Stimulated activated CD8-positive, alpha-beta memory T cell treated with anti-CD3 and anti-CD28 coated beads, Interleukin-15, amount 100 ng/mL, for 24 hours (primary cell): ENCODE results near the gene CCDC85C.

Experiments
- DNase-seq: peaks from one replicate; pipeline ENCODE4 v3.0.0-alpha.2; 2020; ENCODE audit warnings: low read depth

CCDC85C gene

DNA sequence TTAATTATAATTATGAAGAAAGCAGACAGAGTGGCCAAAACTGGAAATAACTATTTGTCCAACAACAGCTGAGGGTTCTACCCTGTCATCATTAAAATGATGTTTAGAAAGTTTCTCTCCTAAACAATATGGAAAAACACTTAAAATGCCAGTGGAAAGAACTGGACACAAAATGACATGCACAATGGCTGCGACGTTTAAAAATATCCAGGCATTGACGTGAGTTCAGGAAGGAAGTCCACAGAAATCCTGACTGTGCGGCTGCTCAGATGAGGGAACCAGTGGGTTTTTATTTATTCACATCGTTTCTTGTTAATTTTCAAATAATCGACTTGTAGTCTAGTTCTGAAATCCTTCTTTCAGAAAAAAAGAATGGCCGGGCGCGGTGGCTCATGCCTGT, 64.5 kb downstream of the CCDC85C start:
- DNase-seq, result no peak

- DNase-seq, result no peak
Measured at GRCh38 chr14:99538733-99539132, 65.3 kb downstream of the CCDC85C start.

DNA sequence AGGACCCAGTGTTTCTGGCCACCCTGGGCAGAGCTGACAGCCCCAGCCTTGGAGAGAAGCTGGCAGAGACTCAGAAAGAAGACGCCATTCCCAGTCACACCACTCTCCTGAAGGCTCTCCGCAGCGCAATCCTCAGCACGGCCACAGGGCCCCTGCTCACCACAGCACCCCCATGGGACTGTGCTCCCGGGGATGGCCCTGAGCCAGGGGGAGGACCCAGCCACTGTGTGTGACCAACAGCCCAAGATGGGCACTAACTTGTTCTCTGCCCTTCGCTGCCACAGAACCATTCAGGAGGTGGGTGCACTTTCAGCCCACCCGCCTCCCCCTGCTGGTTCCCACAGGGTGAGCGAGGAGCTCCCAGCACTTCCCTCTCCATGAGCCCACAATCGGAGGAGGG, 65.7 kb downstream of the CCDC85C start:
- no peak for DNase-seq

- DNase-seq, result no peak
Measured at GRCh38 chr14:99537399-99537798, 66.6 kb downstream of the CCDC85C start.

DNA sequence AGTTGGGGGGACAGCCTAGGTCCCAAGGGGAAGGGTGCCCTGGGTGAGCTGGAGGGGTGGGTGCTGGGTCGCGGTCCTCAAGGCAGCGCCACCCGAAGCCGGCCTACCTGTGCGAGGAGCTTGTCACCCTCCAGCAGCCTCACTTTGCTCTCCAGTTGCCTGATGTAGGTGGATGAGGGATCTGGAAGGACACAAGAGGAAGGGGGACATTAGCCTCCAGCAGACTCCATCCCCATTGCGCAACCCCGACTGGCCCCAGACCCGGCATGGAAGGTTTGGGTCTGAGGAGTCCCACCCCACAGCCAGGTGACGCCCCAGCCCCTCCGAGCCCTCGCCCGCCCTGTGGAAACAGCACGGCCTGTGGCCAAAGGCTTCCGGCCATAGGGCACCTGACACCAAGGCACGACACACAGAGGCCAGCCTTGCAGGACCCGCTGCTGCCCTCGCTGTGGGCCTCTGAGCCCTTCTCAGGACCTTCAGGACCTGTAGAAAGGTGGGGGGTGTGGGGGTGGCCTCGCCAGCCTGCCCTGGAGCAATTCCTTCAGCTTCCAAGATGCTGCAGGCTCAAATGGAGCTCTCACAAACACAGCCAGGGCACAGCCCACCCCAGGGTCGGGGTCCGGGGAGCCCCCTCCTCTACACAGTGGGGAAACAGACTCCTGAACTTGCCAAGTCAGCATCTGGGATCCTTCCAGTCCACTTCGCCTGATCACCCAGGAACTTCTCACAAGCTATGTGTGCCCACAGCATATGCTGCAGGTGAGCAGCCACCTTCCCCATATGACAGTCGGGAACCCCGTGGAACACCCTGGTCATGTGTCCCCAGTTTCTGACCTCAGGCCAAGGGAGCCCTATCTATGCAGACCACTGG, 67.9 kb downstream of the CCDC85C start:
- DNase-seq, result no peak

- DNase-seq, result no peak
Measured at GRCh38 chr14:99535448-99535847, 68.6 kb downstream of the CCDC85C start.

- no peak for DNase-seq
Measured at GRCh38 chr14:99534863-99535262, 69.1 kb downstream of the CCDC85C start.

DNA sequence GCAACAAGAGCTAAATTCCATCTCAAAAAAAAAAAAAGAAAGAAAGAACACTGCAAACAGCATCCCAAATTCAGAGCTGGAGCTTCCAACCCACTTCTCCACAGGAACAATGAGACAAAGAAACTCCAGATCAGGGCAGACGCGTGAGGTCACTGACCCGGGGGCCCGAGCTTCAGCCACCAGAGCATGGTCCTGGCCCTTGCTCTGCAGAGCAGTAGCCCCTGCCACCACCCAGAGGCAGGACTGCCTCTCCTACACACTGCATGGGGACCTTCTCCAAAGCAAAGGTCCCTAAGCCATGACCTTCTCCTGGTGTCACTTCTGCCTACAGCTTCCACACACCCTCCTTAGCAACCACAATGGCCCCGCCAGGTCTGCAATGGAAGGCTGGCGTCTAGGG, 69.7 kb downstream of the CCDC85C start:
- no peak for DNase-seq

DNA sequence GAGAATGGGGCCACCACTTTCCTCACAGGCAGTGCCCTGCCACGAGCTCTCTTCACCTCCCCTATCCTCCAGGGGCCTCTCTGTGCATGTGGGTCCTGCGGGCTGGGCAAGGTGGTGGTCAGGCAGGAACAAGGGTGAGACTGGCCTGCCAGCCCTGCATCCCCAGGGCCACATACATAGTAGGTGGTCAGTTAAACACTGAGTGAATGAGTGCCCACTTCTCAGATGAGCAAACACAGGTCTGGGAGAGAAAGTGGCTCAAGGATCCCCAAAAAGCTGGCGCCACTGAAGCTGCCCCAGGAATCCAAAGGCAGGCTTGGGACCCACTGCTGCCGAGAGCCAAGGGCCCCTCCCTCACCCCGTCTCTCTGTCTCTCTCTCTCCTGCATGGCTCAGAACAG, 71.7 kb downstream of the CCDC85C start:
- no peak for DNase-seq

- no peak for DNase-seq
Measured at GRCh38 chr14:99531251-99532096, 72.5 kb downstream of the CCDC85C start.

GRCh38 chr14:99530407-99531155, 73.4 kb downstream of the CCDC85C start:
- DNase-seq, result no peak

DNA sequence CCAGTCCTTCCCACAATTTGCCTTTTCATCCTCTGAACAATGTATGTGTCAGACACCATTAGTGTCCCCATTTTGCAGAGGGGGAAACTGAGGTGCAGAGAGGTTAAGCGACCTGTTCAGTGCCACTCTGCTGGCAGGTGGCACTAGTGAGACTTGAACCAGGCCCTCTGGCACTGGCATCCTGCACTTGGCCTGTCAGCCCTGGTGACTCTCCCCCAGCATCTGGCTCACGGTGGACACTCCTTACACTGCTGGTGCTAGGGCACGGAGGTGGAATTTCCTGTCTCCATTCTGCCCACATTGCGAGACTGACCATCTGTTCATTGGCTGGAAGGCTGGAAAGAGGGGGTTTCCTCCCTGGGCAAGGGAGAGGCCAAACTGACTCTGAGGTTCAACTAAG, 74.1 kb downstream of the CCDC85C start:
- DNase-seq, result no peak

DNA sequence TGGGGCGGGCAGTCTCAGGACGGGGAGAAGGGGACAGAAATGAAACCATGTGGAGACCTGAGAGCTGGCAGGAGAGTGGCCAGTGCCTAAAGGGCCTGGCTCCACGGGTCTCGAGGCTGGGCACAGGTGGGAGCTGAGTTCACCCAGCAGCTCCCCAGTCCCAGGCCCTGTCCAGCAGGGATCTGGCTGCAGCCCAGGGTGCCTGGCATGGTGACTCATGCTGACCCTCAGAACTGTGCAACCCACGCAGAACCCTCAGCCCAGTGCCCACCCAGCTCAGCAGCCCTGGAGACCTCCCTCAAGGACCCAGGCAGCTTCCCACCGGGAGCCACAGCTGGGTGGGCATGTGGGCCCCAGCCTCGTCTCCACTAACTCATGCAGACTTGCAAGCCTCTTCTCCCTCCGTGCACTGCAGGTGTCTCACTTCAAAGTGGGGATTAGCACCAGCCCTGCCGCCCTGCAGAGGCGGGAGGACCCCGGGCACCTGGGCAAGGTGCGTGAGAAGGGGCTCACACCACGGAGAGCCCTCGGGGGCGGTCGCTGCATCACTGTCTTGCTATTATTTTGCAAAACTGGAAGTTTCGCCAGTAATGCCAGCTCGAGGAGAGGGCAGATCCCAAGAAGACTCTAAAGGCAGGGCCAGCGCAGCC, 76.5 kb downstream of the CCDC85C start:
- DNase-seq, result no peak

GRCh38 chr14:99527026-99527425, 77.0 kb downstream of the CCDC85C start:
- DNase-seq, result no peak

GRCh38 chr14:99525699-99526080, 78.3 kb downstream of the CCDC85C start:
- no peak for DNase-seq

DNA sequence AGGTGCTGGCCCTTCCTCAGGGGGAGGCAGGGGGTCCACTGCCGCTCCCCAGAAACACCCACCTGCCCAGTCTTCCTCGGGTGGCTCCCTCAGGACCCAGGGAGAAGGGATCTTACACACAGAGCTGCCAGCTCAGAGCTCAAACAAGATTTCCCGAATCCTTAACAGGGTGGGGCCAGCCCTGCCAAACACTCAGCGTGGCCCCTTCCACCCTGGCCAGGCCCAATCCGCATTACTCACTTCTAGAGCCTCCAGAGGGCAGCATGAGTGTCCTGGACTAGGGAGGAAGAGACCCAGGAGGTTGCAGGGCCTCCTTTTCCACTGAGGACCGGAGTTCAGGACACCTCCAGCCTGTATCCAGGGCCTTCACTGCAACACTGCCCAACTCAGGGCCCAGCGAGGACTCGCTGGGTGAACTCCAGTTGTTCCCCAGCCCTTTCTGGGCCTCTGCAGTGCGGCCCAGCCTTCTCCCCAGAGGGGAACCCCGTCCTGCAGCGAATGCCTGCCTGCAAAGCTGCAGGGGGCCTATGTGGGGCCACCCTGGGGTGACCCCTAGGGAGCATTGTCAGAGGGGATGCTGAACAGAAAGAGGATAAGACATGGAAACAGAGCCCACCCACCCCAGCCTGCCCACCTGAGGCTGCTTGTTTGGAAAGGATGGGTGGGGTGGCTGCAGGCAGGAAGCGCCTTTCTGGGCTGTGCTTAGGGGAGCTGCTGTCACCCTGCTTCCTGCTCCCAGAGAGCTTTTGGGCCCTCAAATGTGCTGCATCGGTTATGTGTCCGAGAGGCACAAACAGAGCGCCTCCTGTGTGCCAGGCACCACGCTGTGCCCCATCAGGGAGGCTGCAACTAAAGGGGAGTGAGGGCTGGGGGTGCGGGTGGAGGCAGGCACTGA, 79.0 kb downstream of the CCDC85C start:
- DNase-seq, result no peak

- no peak for DNase-seq
Measured at GRCh38 chr14:99524091-99524661, 79.8 kb downstream of the CCDC85C start.

- DNase-seq, result no peak
Measured at GRCh38 chr14:99523704-99524055, 80.3 kb downstream of the CCDC85C start.

- no peak for DNase-seq
Measured at GRCh38 chr14:99522934-99523703, 80.9 kb downstream of the CCDC85C start.

- no peak for DNase-seq
Measured at GRCh38 chr14:99522457-99522891, 81.5 kb downstream of the CCDC85C start.
